Ishikawa (cell line): ENCODE data around the gene IL22RA2.

Experiments used
- CEBPB ChIP-seq: IDR thresholded peaks from 2 replicates; pipeline ENCODE4 v1.6.1; 2012
- CREB1 ChIP-seq: IDR thresholded peaks from 2 replicates; pipeline ENCODE4 v1.6.1; 2012; ENCODE audit warnings: low read depth
- EGR1 ChIP-seq: IDR thresholded peaks from 2 replicates; pipeline ENCODE4 v1.6.1; 2012
- EP300 ChIP-seq: IDR thresholded peaks from 2 replicates; pipeline ENCODE4 v1.6.1; 2012; ENCODE audit warnings: borderline replicate concordance
- FOXM1 ChIP-seq: IDR thresholded peaks from 2 replicates; pipeline ENCODE4 v1.6.1; 2012; ENCODE audit warnings: low read depth, borderline replicate concordance
- MAX ChIP-seq: IDR thresholded peaks from 2 replicates; pipeline ENCODE4 v1.6.1; 2012
- NFIC ChIP-seq: IDR thresholded peaks from 2 replicates; pipeline ENCODE4 v1.6.1; 2012
- RAD21 ChIP-seq: IDR thresholded peaks from 2 replicates; pipeline ENCODE4 v1.6.1; 2012; ENCODE audit warnings: low read depth
- REST ChIP-seq: IDR thresholded peaks from 2 replicates; pipeline ENCODE4 v1.6.1; 2012; ENCODE audit warnings: low read depth, mild to moderate bottlenecking
- TAF1 ChIP-seq: IDR thresholded peaks from 2 replicates; pipeline ENCODE4 v1.6.1; 2012; ENCODE audit warnings: low read depth, mild to moderate bottlenecking
- TCF12 ChIP-seq: IDR thresholded peaks from 2 replicates; pipeline ENCODE4 v1.6.1; 2012; ENCODE audit warnings: low read depth
- TEAD4 ChIP-seq: IDR thresholded peaks from 2 replicates; pipeline ENCODE4 v1.6.1; 2012
- USF1 ChIP-seq: IDR thresholded peaks from 2 replicates; pipeline ENCODE4 v1.6.1; 2012
- YY1 ChIP-seq: IDR thresholded peaks from 2 replicates; pipeline ENCODE4 v1.6.1; 2012; ENCODE audit warnings: low read depth
- ZBTB7A ChIP-seq: IDR thresholded peaks from 2 replicates; pipeline ENCODE4 v1.6.1; 2012; ENCODE audit warnings: low read depth

The IL22RA2 gene

GRCh38 chr6:137102050-137102848 lies 71.2 kb downstream of the IL22RA2 start:
- no peak for TF ChIP-seq TCF12
- no peak for TF ChIP-seq FOXM1
- no peak for TF ChIP-seq CEBPB
- no peak for TF ChIP-seq USF1

- TF ChIP-seq NFIC (no peak), CEBPB (no peak), EP300 (no peak), CREB1 (no peak), USF1 (no peak), MAX (no peak), FOXM1 (no peak), TEAD4 (no peak), RAD21 (no peak), TCF12 (no peak), YY1 (no peak), EGR1 (no peak), REST (no peak), ZBTB7A (no peak), TAF1 (no peak)
Measured at GRCh38 chr6:137099689-137100403, 73.6 kb downstream of the IL22RA2 start.

GRCh38 chr6:137097526-137097925 lies 75.9 kb downstream of the IL22RA2 start:
- TF ChIP-seq USF1 (no peak), NFIC (no peak), CREB1 (no peak)

GRCh38 chr6:137097057-137097456 lies 76.4 kb downstream of the IL22RA2 start:
- TF ChIP-seq USF1 (no peak), MAX (no peak), NFIC (no peak), FOXM1 (no peak), EP300 (no peak), REST (no peak), EGR1 (no peak)

- no peak for TF ChIP-seq TAF1
- TF ChIP-seq FOXM1 = no peak
- TF ChIP-seq YY1 = no peak
Measured at GRCh38 chr6:137095651-137096238, 77.7 kb downstream of the IL22RA2 start.
